Neural progenitor cell (in vitro differentiated cells): ENCODE results near the gene LIMS2. TPM values are rescaled to one million over a fixed set of nuclear protein-coding genes. Genes with fewer than 3 reads are reported as not detected.

Experiments used
- DNase-seq: peaks from one replicate; pipeline ENCODE4 v3.0.0-alpha.2; 2016; ENCODE audit warnings: low spot score
- H2AFZ ChIP-seq: fragments of 200-600 bp; sonication (generic); replicated peaks from 2 replicates; pipeline ENCODE4 v1.6.1; 2016; ENCODE audit warnings: antibody characterized with exemption
- H3F3A ChIP-seq: fragments of 200-600 bp; sonication (generic); 2 replicates; pipeline ENCODE4 v1.6.1; 2016; ENCODE audit warnings: antibody characterized with exemption, low read depth
- H3K27ac ChIP-seq: fragments of 200-600 bp; sonication (generic); 2 replicates; pipeline ENCODE4 v1.5.1; 2016; ENCODE audit warnings: mild to moderate bottlenecking
- H3K27me3 ChIP-seq: fragments of 200-600 bp; sonication (generic); 2 replicates; pipeline ENCODE4 v1.6.1; 2016; ENCODE audit warnings: mild to moderate bottlenecking, moderate library complexity
- H3K36me3 ChIP-seq: fragments of 200-600 bp; sonication (generic); 2 replicates; pipeline ENCODE4 v1.5.1; 2016
- H3K4me1 ChIP-seq: fragments of 200-600 bp; sonication (generic); 2 replicates; pipeline ENCODE4 v1.6.1; 2016; ENCODE audit warnings: mixed run types
- H3K4me2 ChIP-seq: fragments of 200-600 bp; sonication (generic); 2 replicates; pipeline ENCODE4 v1.6.1; 2016
- H3K4me3 ChIP-seq: fragments of 200-600 bp; sonication (generic); 2 replicates; pipeline ENCODE4 v1.5.1; 2016
- H3K79me2 ChIP-seq: fragments of 200-600 bp; sonication (generic); 2 replicates; pipeline ENCODE4 v1.6.1; 2016; ENCODE audit warnings: low read depth
- H3K9ac ChIP-seq: fragments of 200-600 bp; sonication (generic); 2 replicates; pipeline ENCODE4 v1.6.1; 2016
- H3K9me3 ChIP-seq: fragments of 200-600 bp; sonication (generic); 2 replicates; pipeline ENCODE4 v1.5.1; 2016; ENCODE audit warnings: low read depth
- H4K20me1 ChIP-seq: fragments of 200-600 bp; sonication (generic); 2 replicates; pipeline ENCODE4 v1.6.1; 2016; ENCODE audit warnings: low read depth
- H3K27ac Mint-ChIP-seq: 3 replicates; pipeline ENCODE4 v1.8.0; 2021; ENCODE audit warnings: mixed read lengths
- H3K27me3 Mint-ChIP-seq: 2 replicates; pipeline ENCODE4 v1.8.0; 2022; ENCODE audit warnings: low read depth, mild to moderate bottlenecking, inconsistent platforms, moderate library complexity, mixed read lengths; ENCODE audit not compliant: insufficient read depth
- H3K36me3 Mint-ChIP-seq: 3 replicates; pipeline ENCODE4 v1.8.0; 2021; ENCODE audit warnings: mixed read lengths
- H3K4me1 Mint-ChIP-seq: 3 replicates; pipeline ENCODE4 v1.8.0; 2021; ENCODE audit warnings: mixed read lengths
- H3K4me3 Mint-ChIP-seq: 3 replicates; pipeline ENCODE4 v1.8.0; 2021; ENCODE audit warnings: mild to moderate bottlenecking, moderate library complexity, mixed read lengths
- H3K9me3 Mint-ChIP-seq: 3 replicates; pipeline ENCODE4 v1.8.0; 2020; ENCODE audit warnings: mixed read lengths
- EZH2 ChIP-seq: fragments of 200-600 bp; sonication (generic); IDR thresholded peaks from 2 replicates; pipeline ENCODE4 v1.6.1; 2017; ENCODE audit warnings: antibody characterized with exemption, mild to moderate bottlenecking, moderate library complexity
- EZH2phosphoT487 ChIP-seq: fragments of 200-600 bp; sonication (generic); IDR thresholded peaks from 2 replicates; pipeline ENCODE4 v1.6.1; 2017; ENCODE audit warnings: antibody characterized with exemption
- total RNA-seq: library from RNA; depleted of rRNA; stranded (reverse); fragments of >200 nt; gene quantifications from 2 replicates; pipeline ENCODE4 v1.2.3, GENCODE V29; 2015; ENCODE audit warnings: low replicate concordance
- TF ChIP-seq, protein P1 (sequence below): fragments of 200-600 bp; sonication (generic); IDR thresholded peaks from 2 replicates; pipeline ENCODE4 v1.5.1; 2017; ENCODE audit warnings: antibody characterized with exemption, mild to moderate bottlenecking

Gene LIMS2
- total RNA-seq, 1 donor from 2014 or later, result not detected

DNA sequence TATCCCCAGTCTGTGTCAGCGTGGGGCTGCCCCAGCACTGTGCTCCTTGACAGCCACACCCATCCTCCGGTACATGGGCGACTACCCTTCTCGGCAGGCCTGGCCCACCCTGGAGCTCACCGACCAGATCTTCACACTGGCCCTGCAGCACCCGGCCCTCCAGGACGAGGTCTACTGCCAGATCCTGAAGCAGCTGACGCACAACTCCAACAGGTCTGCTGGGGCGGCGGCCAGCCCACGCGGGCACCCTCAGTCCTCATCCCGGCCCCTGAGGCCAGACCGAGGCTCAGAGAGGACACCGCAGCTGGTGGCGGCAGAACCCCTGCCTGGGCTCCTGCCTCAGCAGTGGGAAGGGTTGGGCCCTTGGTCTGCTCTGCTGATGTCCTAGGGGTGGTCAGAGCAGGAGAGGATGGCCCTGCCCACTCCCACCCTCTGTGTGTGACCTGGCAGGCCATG lies 43.8 kb downstream of the LIMS2 start:
- DNase-seq, result no peak
- Histone ChIP-seq H3K36me3 (no peaks in the 10 kb centered on the region), H3K27me3 (no peaks in the 10 kb centered on the region), H3K79me2 (no peaks in the 10 kb centered on the region), H3K9me3 (no peaks in the 10 kb centered on the region), H4K20me1 (no peaks in the 10 kb centered on the region), H3K9ac (no peak overlapping the region), H3F3A (no peaks in the 10 kb centered on the region), H3K4me3 (no peak overlapping the region), H3K27ac (no peak overlapping the region), H2AFZ (no peak overlapping the region), H3K4me2 (no peak overlapping the region), H3K4me1 (no peaks in the 10 kb centered on the region)
- Mint-ChIP-seq H3K4me3 (no peak overlapping the region), H3K9me3 (no peaks in the 10 kb centered on the region), H3K27ac (peak overlapping the region; percentile 42), H3K27me3 (peaks cover 2% of the 10 kb centered on the region), H3K4me1 (no peaks in the 10 kb centered on the region), H3K36me3 (no peaks in the 10 kb centered on the region)
- no peak for TF ChIP-seq EZH2
- no peak for TF ChIP-seq EZH2phosphoT487
- TF ChIP-seq, protein P1, sequence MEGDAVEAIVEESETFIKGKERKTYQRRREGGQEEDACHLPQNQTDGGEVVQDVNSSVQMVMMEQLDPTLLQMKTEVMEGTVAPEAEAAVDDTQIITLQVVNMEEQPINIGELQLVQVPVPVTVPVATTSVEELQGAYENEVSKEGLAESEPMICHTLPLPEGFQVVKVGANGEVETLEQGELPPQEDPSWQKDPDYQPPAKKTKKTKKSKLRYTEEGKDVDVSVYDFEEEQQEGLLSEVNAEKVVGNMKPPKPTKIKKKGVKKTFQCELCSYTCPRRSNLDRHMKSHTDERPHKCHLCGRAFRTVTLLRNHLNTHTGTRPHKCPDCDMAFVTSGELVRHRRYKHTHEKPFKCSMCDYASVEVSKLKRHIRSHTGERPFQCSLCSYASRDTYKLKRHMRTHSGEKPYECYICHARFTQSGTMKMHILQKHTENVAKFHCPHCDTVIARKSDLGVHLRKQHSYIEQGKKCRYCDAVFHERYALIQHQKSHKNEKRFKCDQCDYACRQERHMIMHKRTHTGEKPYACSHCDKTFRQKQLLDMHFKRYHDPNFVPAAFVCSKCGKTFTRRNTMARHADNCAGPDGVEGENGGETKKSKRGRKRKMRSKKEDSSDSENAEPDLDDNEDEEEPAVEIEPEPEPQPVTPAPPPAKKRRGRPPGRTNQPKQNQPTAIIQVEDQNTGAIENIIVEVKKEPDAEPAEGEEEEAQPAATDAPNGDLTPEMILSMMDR, result no peak

DNA sequence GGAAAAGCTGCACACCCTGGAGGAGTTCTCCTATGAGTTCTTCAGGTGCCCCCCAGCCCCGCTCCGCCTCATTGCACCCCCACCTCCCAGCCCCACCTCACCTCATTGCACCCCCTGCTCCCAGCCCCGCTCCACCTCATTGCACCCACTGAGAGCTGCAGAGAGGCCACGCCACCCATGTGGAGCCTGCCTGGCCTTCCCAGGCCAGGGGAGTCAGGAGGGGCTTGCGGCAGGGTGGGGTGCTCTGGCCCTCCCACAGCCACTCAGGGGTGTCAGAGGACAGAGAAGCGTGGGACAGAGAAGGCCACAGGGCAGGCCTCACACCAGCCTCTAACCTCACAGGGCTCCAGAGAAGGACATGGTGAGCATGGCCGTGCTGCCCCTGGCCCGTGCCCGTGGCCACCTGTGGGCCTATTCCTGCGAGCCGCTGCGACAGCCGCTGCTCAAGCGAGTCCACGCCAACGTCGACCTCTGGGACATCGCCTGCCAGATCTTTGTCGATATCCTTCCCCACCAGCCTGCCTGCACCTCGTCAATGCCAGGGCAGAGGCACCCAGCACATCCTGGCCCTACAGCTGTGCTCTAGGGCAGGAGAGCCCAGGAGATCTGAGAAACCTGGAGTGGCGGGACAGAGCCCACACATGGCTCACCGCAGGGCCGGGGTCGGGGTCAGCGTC lies 44.3 kb downstream of the LIMS2 start:
- no peak overlapping the region for H3K27ac ChIP-seq
- no peaks in the 10 kb centered on the region for H3K4me1 ChIP-seq
- DNase-seq, result no peak
- no peak overlapping the region for H3K4me2 ChIP-seq
- H3K9ac ChIP-seq, result no peak overlapping the region
- Mint-ChIP-seq H3K4me1 (peaks cover under 1% of the 10 kb centered on the region), H3K27me3 (peaks cover 2% of the 10 kb centered on the region), H3K9me3 (no peaks in the 10 kb centered on the region), H3K4me3 (no peak overlapping the region), H3K27ac (peak overlapping the region; percentile 42), H3K36me3 (no peaks in the 10 kb centered on the region)
- H3K36me3 ChIP-seq, result no peaks in the 10 kb centered on the region
- no peaks in the 10 kb centered on the region for H3K9me3 ChIP-seq
- H2AFZ ChIP-seq, result no peak overlapping the region
- no peaks in the 10 kb centered on the region for H3K79me2 ChIP-seq
- H3K27me3 ChIP-seq, result no peaks in the 10 kb centered on the region
- TF ChIP-seq, protein P1, result no peak
- TF ChIP-seq EZH2, result no peak
- TF ChIP-seq EZH2phosphoT487, result no peak
- no peak overlapping the region for H3K4me3 ChIP-seq
- no peaks in the 10 kb centered on the region for H4K20me1 ChIP-seq
- no peaks in the 10 kb centered on the region for H3F3A ChIP-seq

DNA sequence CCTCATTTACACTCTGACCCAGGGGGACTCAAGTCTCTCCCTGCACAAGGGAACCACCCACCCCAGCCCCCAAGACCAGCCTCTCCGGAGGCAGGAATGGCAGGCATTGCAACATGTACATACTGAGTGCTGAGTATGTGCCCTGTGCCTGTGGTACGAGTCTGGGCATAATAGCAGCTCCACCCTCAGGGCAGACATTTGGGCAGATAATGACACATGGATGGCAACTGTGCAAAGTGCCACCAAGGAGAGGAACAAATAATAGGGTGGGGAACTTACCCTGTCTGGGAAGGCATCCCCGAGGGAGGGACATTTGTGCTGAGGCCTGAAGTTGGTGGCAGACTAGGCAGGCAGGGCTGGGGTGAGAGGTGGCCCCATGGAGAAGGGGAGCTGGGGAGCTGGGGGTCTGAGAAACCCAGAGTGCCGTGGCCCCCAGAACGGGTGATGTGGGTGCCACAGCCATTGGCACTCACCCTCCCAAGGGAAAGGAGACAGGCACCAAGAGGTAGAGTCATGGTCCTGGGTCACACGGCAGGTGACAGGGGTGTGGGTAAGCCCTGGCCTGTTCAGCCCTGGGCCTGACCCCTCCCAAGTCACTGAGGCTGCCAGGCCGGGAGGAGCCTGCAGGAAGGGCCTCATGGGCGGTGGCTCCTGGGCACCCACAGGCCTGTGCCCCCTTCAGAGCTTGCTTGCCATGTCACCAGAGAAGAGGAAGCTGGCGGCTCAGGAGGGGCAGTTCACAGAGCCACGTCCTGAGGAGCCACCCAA lies 45.0 kb downstream of the LIMS2 start:
- H3F3A ChIP-seq, result no peaks in the 10 kb centered on the region
- no peaks in the 10 kb centered on the region for H3K36me3 ChIP-seq
- no peak overlapping the region for H3K9ac ChIP-seq
- Mint-ChIP-seq H3K27me3 (peaks cover 2% of the 10 kb centered on the region), H3K4me1 (peaks cover 2% of the 10 kb centered on the region), H3K9me3 (no peaks in the 10 kb centered on the region), H3K4me3 (no peak overlapping the region), H3K27ac (no peak overlapping the region), H3K36me3 (no peaks in the 10 kb centered on the region)
- H3K79me2 ChIP-seq, result no peaks in the 10 kb centered on the region
- no peak for DNase-seq
- H3K4me3 ChIP-seq, result no peak overlapping the region
- H3K4me2 ChIP-seq, result no peak overlapping the region
- TF ChIP-seq EZH2, result no peak
- TF ChIP-seq EZH2phosphoT487, result no peak
- TF ChIP-seq, protein P1, result no peak
- no peaks in the 10 kb centered on the region for H4K20me1 ChIP-seq
- no peak overlapping the region for H3K27ac ChIP-seq
- H3K27me3 ChIP-seq, result no peaks in the 10 kb centered on the region
- no peaks in the 10 kb centered on the region for H3K4me1 ChIP-seq
- no peaks in the 10 kb centered on the region for H3K9me3 ChIP-seq
- no peak overlapping the region for H2AFZ ChIP-seq
